HFFc6 (cell line): ENCODE data around the gene OXLD1. TPM values are rescaled to one million over a fixed set of nuclear protein-coding genes. Genes with fewer than 3 reads are reported as not detected.

ENCODE experiments used
- DNase-seq: peaks from one replicate; pipeline ENCODE4 v3.0.0-alpha.2; 2018
- H3K27ac Mint-ChIP-seq: 2 replicates; pipeline ENCODE4 v1.8.0; 2020; ENCODE audit warnings: mild to moderate bottlenecking, mixed read lengths
- H3K27me3 Mint-ChIP-seq: 2 replicates; pipeline ENCODE4 v1.8.0; 2021; ENCODE audit warnings: mild to moderate bottlenecking, moderate library complexity, mixed read lengths; ENCODE audit not compliant: insufficient read depth
- H3K36me3 Mint-ChIP-seq: 2 replicates; pipeline ENCODE4 v1.8.0; 2021; ENCODE audit warnings: low read depth, mixed read lengths
- H3K4me1 Mint-ChIP-seq: 2 replicates; pipeline ENCODE4 v1.8.0; 2020; ENCODE audit warnings: low read depth, mixed read lengths
- H3K4me3 Mint-ChIP-seq: 2 replicates; pipeline ENCODE4 v1.8.0; 2020; ENCODE audit warnings: mild to moderate bottlenecking, moderate library complexity, mixed read lengths
- H3K9me3 Mint-ChIP-seq: 2 replicates; pipeline ENCODE4 v1.8.0; 2020; ENCODE audit warnings: mild to moderate bottlenecking, mixed read lengths
- CTCF ChIP-seq: fragments of 200-600 bp; sonication (generic); IDR thresholded peaks from 2 replicates; pipeline ENCODE4 v1.5.0; 2021; ENCODE audit warnings: antibody characterized with exemption, mild to moderate bottlenecking
- total RNA-seq, 6 experiments: library from RNA; stranded (reverse); fragmentation: NEBNext Ultra II Directional; extraction: Animal tissue kit (Norgen Biotek cat#: 25700); gene quantifications; 2 replicates in 1 of 6; 3 replicates in 5 of 6; pipeline ENCODE4 v1.2.3, GENCODE V29; 2021

OXLD1 gene
- total RNA-seq, 6 experiments from 2014 or later, result 20.9 to 33.4 (median 30.9) TPM

GRCh38 chr17:81697261-81698044 is 31.0 kb upstream of the OXLD1 start:
- Mint-ChIP-seq H3K36me3 (peaks cover 23% of the 10 kb centered on the region), H3K9me3 (no peaks in the 10 kb centered on the region), H3K4me1 (peaks cover 17% of the 10 kb centered on the region), H3K27ac (no peak overlapping the region; the same call in none of the 2 replicates), H3K27me3 (peaks cover 7% of the 10 kb centered on the region), H3K4me3 (no peak overlapping the region)
- no peak for TF ChIP-seq CTCF
- no peak for DNase-seq

DNA sequence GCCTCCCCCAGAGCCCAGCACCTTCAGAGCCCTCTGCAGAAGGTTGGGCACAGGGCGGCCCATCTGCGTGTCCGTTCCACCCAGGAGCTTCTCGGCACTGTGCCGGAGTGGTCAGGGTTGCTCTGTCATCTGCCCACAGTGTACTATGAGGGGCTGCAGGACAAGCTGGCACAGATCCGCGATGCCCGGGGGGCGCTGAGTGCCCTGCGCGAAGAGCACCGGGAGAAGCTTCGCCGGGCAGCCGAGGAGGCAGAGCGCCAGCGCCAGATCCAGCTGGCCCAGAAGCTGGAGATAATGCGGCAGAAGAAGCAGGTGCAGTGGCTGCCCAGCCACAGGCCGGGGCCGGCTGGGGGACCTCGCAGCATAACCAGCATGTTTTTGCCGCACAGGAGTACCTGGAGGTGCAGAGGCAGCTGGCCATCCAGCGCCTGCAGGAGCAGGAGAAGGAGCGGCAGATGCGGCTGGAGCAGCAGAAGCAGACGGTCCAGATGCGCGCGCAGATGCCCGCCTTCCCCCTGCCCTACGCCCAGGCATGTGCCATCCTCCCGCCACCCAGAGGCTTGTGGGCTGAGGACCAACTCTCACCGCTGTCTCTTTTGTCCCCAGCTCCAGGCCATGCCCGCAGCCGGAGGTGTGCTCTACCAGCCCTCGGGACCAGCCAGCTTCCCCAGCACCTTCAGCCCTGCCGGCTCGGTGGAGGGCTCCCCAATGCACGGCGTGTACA is 30.0 kb upstream of the OXLD1 start:
- no peak for TF ChIP-seq CTCF
- no peak overlapping the region for H3K4me3 Mint-ChIP-seq
- peaks cover 4% of the 10 kb centered on the region for H3K27me3 Mint-ChIP-seq
- no peaks in the 10 kb centered on the region for H3K9me3 Mint-ChIP-seq
- no peak for DNase-seq
- H3K4me1 Mint-ChIP-seq, result peaks cover 7% of the 10 kb centered on the region
- H3K27ac Mint-ChIP-seq, result no peak overlapping the region
- peaks cover 24% of the 10 kb centered on the region for H3K36me3 Mint-ChIP-seq

DNA sequence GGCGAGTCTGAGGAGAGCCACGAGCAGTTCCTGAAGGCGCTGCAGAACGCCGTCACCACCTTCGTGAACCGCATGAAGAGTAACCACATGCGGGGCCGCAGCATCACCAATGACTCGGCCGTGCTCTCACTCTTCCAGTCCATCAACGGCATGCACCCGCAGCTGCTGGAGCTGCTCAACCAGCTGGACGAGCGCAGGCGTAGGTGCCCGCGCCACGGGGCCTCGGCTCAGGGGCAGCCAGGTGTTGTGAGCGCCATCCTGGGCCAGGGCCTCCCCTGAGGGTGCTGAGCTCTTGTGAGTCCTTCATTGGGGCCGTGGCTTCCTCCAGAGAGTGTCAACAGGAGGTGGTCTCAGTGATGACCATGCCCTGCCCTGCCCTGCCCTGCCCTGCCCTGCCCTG is 29.4 kb upstream of the OXLD1 start:
- TF ChIP-seq CTCF, result no peak
- H3K27ac Mint-ChIP-seq, result no peak overlapping the region

GRCh38 chr17:81695211-81695610 is 28.8 kb upstream of the OXLD1 start:
- Mint-ChIP-seq H3K4me1 (no peaks in the 10 kb centered on the region), H3K27ac (no peak overlapping the region), H3K4me3 (no peak overlapping the region), H3K9me3 (no peaks in the 10 kb centered on the region), H3K27me3 (peaks cover 2% of the 10 kb centered on the region), H3K36me3 (peaks cover 24% of the 10 kb centered on the region)
- TF ChIP-seq CTCF, result no peak
- DNase-seq, result no peak

More for the DNA sequence above, 29.4 kb upstream of the OXLD1 start:
- no peak for DNase-seq
- Mint-ChIP-seq H3K27me3 (peaks cover 3% of the 10 kb centered on the region), H3K4me1 (peaks cover 2% of the 10 kb centered on the region), H3K9me3 (no peaks in the 10 kb centered on the region), H3K4me3 (no peak overlapping the region), H3K36me3 (peaks cover 24% of the 10 kb centered on the region)

DNA sequence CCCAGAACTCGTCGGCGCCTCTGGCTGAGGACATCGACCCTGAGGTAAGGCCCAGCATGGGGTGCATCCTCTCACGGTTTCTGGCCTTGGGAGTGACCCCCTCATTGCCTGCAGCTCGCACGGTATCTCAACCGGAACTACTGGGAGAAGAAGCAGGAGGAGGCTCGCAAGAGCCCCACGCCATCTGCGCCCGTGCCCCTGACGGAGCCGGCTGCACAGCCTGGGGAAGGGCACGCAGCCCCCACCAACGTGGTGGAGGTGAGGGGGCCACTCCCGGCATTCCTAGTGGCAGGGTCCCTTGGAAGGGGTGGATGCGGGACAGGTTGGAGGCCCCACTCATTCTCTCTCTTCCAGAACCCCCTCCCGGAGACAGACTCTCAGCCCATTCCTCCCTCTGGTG is 28.4 kb upstream of the OXLD1 start:
- no peak overlapping the region for H3K27ac Mint-ChIP-seq
- no peak for TF ChIP-seq CTCF
- H3K27me3 Mint-ChIP-seq, result peaks cover 2% of the 10 kb centered on the region
- DNase-seq, result no peak
- peaks cover 24% of the 10 kb centered on the region for H3K36me3 Mint-ChIP-seq
- no peaks in the 10 kb centered on the region for H3K9me3 Mint-ChIP-seq
- H3K4me3 Mint-ChIP-seq, result no peak overlapping the region
- H3K4me1 Mint-ChIP-seq, result no peaks in the 10 kb centered on the region
